Measurements from ENCODE around the gene NPRL2. TPM values are rescaled to one million over a fixed set of nuclear protein-coding genes. Genes with fewer than 3 reads are reported as not detected.

Gene NPRL2
- total and polyA plus RNA-seq, 2 donors (not counting 3 experiments of a cell fraction or from before 2014, with no cell fraction given): 13.4 to 30.6 TPM

DNA sequence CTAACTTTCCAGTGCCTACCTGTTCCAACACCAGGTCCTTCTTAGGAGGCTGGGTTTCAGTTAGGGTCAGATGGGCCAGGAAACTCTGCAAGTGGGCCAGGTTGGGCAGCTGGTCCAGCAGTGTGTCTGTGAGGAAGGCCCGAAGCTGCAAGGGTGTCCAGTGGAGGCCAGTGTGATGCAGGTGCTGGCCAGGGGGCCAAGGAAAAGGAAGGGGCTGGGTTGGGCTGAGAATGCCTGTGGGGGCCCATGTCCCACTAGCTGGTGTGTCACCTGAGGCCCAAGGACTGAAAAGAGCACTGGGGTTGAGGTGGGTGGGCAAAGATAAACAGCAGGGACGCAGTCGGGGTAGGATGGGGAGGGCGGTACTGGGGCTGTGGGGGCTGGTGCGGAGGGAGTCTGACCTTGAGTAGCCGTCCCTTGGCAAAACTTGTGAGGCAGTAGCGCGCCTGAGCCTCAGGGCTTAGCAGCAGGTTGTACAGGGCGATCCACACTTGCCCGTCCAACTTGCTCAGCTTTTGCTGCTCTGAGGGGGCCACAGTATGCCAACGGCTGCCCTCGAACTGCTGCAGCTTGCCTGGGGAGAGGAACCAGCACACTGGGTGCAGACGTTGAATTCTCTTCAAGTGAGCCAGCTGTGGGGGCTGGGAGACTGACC, 8.5 kb downstream of the NPRL2 start:
- intact Hi-C loops (cut with micrococcal nuclease): no loop called here
- H2AFZ ChIP-seq (ENCODE audit: low read depth, low read length): no peak overlapping the region
- no peaks in the 10 kb centered on the region for H3K36me3 ChIP-seq (ENCODE audit: control insufficient read depth in 2 of 2, extremely low read depth in 1 of 2, insufficient read depth in 2 of 2, low read length in 2 of 2)
- no peak for TF ChIP-seq EZH2 (IDR thresholded peaks at IDR 0.05; ENCODE audit: borderline replicate concordance, low read depth, low read length, severe bottlenecking)
- TF ChIP-seq CTCF (IDR thresholded peaks at IDR 0.05; ENCODE audit: extremely low read depth in 1 of 2, insufficient read depth in 1 of 2, low read depth in 1 of 2, low read length in 2 of 2): no peak
- no peak for TF ChIP-seq FOS (IDR thresholded peaks at IDR 0.05; ENCODE audit: borderline replicate concordance, insufficient read depth, low read length)
- TF ChIP-seq, protein P1, sequence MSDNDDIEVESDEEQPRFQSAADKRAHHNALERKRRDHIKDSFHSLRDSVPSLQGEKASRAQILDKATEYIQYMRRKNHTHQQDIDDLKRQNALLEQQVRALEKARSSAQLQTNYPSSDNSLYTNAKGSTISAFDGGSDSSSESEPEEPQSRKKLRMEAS (IDR thresholded peaks at IDR 0.05; ENCODE audit: insufficient read depth, insufficient read length): no peak
- no peak for TF ChIP-seq MYC (IDR thresholded peaks at IDR 0.05; ENCODE audit: low read depth, low read length)
- TF ChIP-seq GATA2 (IDR thresholded peaks at IDR 0.05; ENCODE audit: insufficient read depth, insufficient read length, low read depth, low read length): no peak
- no peak for TF ChIP-seq JUN (IDR thresholded peaks at IDR 0.05; ENCODE audit: borderline replicate concordance, insufficient read depth, insufficient read length, low read depth)
- TF ChIP-seq POLR2AphosphoS5 (IDR thresholded peaks at IDR 0.05; ENCODE audit: insufficient read depth, low read depth, low read length): no peak
- no peak for TF ChIP-seq POLR2A (IDR thresholded peaks at IDR 0.05; ENCODE audit: low read depth, low read length)
- no peaks in the 10 kb centered on the region for H4K20me1 ChIP-seq (replicated peaks; ENCODE audit: control insufficient read depth, extremely low read depth, insufficient read depth, low read length)
- H3K4me1 ChIP-seq (ENCODE audit: control insufficient read depth, extremely low read depth, insufficient read depth, low read length): peaks cover 19% of the 10 kb centered on the region
- no peaks in the 10 kb centered on the region for H3K27me3 ChIP-seq (ENCODE audit: control insufficient read depth in 2 of 2, insufficient read depth in 2 of 2, low read length in 2 of 2)
- BruUV-seq (replicated peaks): no TSS peak
- DNase-seq (ENCODE audit: low read depth, low spot score) (no peak), FAIRE-seq (no peak)
- no peak overlapping the region for H3K9ac ChIP-seq (replicated peaks; ENCODE audit: extremely low read depth, insufficient read depth, low read length)
- POLR2A ChIA-PET: no interaction called here
- H3K9me3 ChIP-seq (replicated peaks; ENCODE audit: control insufficient read depth, insufficient read depth, low read length): no peaks in the 10 kb centered on the region
- dilution Hi-C loops (cut with MboI; ENCODE audit: extremely low pct_ligation_motif_present, low sequenced_read_pairs): no loop called here
- no peak overlapping the region for H3K4me2 ChIP-seq (ENCODE audit: insufficient read depth, low read length)
- no peak overlapping the region for H3K4me3 ChIP-seq (replicated peaks in 1 of 3; ENCODE audit: insufficient read depth in 1 of 3, low read depth in 1 of 3, low read length in 3 of 3)
- CTCF ChIA-PET: interaction anchor here (1.1 kb wide), 1 partner anchor 200 kb away, joined by 5 read pairs; no protein-coding TSS in a partner anchor
- H3K9me1 ChIP-seq (replicated peaks; ENCODE audit: control insufficient read depth, extremely low read depth, insufficient read depth, low read length): no peaks in the 10 kb centered on the region
- H3K79me2 ChIP-seq (ENCODE audit: control insufficient read depth, insufficient read depth, low read length): peaks cover under 1% of the 10 kb centered on the region
- no peak overlapping the region for H3K27ac ChIP-seq (ENCODE audit: insufficient read depth, low read depth, low read length)
